ENCODE results near the gene ZNF229.
"Not testable (repeated sequence)": the region's sequence is repeated elsewhere in the genome, so short reads cannot be mapped to it uniquely, and the experiment has no call there.

The ZNF229 gene

DNA sequence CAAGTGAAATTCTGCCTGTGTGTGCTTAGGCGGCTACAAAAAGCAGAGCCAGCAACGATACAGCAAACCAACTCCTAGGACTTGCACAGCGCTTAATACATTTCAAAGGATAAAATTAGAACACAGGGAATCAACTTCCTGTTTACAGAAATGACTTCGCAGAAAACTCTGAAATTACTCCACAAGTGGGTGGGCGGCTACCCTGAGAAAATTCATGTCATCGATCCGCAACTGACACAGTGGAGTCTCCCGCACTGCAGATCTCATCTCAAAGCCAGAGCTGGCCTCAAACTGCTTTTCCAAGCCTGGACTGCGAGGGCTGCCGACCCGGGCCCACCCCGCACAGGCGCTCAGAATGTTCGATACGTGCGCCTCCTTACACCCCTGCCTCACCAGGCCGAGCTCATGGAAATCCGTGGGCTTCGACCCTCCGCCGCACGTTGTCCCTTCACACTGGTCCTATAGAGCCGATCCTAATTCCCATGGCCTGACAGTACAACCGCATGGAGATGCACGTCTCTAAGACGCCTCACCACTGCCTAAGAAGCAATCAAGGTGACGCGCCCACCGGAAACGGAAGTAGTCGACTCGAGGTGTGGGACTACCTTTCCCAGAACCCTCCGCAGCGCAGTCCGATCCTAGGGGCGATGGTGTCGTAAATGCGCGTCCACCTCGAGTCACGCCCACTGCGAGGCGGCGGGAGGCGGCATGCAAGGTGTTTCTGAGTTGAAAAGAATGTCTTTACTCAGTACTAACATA lies at the start of gene ZNF229:
TSS of gene ZNF229 (minus strand) at position 557 of the 759 bp plus-strand sequence. CDS start 5,625 bp downstream, outside the sequence.
- peak; percentile 82 for DNase-seq

DNA sequence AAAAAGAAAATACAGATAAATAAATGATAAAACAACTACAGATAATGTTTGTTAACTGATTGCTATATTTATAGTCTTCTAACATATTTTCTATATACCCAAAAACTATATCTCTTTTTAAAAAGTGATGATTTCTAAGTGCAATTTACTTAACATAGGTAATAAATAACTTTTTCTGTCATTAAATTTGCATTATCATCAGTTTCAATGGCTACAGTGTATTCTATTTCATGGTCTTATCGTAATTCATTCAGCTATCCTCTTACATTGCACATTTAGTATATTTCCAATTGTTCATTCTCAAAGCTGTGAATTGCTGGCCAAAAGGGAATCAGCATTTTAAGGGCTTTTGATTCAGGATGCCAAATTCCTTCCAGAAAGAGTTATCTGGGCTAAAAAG lies 48.4 kb upstream of the ZNF229 start:
- no peak for DNase-seq

DNA sequence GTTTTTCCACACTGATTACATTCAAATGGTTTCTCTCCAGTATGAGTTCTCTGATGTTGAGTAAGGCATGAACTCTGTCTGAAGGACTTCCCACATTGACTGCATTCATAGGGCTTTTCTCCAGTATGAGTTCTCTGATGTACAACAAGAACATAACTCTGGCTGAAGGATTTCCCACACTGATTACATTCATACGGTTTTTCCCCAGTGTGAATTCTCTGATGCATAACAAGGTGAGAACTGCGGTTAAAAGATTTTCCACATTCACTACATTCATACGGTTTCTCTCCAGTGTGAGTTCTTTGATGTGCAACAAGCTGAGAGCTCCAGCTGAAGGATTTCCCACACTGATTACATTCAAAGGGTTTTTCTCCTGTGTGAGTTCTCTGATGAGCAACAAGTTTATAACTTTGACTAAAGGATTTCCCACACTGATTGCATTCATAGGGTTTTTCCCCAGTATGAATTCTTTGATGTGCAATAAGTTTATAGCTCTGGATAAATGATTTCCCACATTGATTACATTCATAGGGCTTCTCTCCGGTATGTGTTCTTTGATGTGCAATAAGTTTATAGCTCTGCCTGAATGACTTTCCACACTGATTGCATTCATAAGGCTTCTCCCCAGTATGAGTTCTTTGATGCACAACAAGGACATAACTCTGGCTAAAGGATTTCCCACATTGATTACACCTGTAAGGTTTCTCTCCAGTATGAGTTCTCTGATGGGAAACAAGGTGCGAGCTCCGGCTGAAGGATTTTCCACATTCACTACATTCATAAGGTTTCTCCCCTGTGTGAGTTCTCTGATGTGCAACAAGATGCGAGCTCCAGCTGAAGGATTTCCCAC lies 28.5 kb upstream of the ZNF229 start:
- no peak for DNase-seq

DNA sequence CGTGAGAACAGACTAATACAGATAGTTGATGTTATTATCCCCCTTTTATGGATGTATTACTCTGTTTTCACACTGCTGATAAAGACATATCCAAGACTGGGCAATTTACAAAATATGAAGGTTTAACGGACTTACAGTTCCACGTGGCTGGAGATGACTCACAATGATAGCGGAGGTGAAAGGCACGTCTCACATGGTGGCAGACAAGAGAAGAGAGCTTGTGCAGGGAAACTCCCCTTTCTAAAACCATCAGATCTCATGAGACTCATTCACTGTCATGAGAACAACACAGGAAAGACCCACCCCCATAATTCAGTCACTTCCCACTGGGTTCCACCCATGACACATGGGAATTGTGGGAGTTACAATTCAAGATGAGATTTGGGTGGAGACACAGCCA lies 20.5 kb upstream of the ZNF229 start:
- DNase-seq: not testable (repeated sequence)

DNA sequence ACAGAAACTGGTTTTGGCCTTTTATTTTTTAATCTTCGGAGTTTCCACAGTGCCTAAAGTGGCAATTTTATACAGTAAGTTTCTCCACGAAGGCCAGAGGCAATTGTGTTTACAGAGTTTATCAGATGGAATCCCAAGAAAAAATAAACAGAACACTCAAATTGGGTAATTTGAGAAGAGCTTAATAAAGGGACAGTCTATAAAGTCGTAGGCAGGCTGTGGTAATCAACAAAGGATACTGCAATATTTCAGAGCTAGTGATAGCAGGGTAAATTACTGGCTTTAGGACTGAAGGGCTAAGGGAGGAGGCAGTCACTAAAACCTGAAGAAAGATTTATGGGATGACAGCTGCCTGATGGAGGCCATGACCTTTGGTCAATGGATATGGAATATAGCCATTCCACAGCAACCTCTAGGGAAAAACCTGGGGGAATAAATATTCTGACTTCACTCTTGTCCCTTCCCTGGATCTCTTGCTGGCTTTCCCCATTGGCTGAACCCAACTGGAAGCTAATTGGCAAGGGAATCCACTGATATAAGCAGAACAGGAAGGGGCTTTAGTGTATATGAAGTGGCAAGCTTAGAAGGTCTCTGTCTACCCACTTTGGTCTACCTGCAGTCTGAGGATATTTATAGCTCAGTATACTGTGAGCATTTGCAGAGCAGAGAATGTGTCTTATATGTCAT lies 14.5 kb upstream of the ZNF229 start:
- DNase-seq: not testable (repeated sequence)

DNA sequence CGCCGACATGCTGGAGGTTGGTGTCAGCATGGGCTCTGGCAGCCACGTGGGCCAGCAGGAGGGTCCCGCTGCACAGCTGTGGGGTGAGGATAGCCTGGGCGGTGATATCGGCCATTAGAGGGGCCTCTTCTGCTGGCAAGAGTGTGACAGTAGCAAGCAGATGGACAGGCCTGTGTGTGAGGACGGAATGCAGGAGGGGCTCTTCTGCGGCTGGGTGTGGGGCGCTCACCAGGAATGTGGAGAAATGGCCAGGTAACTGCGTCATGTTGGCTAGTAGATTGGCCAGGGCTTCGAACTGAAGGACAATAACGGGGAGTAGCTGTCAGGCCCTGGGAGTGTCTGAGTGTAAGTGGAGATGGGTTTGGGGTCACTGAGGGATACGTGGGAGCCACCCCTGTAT lies 7.7 kb upstream of the ZNF229 start:
- not testable (repeated sequence) for DNase-seq

DNA sequence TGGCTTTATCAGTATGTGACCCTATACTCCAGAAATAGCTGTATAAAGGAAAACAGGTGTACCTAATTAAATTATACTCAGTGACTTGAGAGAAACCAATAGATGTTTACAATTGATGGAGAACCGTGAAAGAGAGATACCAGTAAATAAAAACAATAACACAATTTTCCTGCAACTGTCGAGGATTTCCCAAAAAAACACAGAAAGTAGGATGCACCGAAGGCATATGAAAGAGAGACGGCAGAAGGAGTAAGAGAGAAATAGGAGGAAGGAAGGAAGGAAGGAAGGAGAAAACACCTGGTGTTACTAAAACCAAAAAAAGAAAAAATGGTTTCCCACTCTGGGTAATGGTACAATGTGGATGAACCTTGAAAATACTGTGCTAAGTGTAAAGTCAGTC lies 6.8 kb upstream of the ZNF229 start:
- no peak for DNase-seq

DNA sequence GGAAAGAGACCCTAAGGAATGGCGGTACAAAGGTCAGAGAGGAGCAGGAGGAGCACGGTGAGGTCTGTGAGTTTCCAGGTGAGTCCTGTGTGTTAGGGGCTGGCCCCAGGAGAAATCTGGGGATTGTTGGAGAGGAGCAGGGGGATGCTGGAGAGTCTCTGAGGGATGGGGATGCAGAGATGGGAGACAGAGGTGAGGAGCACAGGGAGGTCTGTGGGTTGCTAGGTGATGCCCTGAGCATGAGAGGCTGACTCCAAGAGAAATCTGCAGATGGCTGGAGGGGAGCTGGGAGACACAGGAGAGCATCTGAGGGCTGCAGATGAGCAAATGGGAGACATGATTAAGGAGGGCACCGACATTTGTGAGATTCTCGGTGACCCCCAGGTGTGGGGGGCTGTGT lies 4.1 kb upstream of the ZNF229 start:
- DNase-seq: no peak

DNA sequence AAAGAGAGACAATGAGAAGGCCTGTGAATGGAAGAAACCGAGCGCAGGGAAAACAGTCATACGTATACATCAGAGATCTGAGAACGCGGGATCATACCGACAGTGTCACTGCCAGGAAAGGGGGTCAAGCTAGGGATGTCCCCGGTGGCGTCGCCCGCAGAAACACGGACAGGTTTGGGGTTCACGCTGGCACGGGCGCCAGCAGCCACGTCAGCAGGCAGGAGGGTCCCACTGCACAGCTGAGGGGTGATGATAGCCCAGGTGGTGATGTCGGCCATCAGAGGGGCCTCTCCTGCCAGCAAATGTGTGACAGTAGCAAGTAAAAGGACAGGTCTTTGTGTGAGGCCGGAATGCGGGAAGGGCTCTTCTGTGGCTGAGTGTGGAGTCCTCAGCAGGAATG lies 3.4 kb upstream of the ZNF229 start:
- no peak for DNase-seq

DNA sequence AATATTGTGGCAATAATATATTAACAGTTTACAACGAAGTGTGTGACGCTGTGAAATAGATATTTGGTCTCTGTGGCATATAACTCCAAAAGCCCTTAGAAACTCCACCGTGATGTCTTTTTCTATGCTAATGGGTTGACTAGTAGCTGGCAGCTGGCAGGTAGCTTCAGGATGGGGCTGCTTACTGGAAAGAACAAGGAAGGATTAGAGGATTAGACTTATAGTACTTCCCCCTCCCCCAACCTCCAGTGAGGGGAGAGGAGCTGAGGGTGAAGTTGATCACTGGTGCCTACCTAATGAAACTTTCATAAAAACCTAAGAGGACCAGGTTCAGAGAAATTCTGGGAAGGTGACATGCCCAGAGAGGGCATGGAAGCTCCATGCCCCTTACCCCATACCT lies 9.8 kb downstream of the ZNF229 start:
- no peak for DNase-seq

DNA sequence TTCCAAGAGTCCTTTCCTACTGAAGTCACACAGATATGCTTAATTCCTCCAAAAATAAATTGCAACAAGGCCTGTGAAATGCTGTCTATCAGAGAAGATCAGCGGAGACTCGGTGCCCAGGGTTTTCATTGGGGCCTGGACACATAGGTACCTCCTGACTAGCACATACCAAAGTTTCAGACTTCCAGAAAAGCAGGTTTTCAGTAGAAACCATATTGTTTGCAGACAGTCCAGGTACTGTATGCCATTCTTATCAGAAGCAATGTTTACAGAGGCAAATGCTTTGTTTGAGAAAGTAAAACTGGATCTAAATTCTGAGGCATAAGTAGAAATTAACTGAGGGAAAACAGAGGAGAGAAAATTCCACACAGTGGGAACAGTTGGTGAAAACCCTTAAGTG lies 12.8 kb downstream of the ZNF229 start:
- DNase-seq: no peak

DNA sequence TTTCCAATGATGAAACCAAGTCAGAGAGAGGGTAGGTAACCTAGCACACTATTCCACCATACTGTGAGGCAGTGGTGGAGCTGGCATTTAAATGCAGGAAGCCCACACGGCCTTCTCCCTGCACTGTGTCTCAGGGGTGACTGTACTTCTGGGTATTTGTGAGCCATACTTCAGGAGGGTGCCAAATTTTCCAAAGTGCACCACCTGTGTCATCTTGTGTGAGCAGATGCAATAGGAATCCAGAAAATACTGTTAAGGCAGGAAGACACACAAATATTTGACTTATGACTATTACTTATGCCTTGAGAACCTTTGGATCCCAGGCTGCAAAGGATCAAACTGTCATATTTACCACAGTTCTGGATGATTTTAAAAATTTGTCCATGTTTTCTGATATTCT lies 17.3 kb downstream of the ZNF229 start:
- DNase-seq: no peak

DNA sequence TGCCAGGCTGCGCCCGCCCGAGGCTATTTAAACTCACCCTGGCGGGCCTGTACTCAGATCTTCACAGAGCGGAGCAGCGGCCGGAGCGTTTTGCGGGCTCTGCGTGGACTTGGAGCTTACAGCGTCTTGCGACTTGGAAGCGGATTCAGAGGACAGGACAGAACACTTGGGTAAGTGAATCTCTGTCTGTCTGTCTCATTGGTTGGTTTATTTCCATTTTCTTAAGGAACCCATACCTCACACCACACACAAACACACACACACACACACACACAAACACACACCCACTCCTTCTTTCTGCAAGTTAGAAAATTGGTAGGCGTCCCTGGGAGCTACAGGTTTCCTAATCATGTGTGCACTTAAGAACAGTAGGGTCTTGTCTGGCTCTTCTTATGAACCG lies 32.7 kb downstream of the ZNF229 start:
- not testable (repeated sequence) for DNase-seq

DNA sequence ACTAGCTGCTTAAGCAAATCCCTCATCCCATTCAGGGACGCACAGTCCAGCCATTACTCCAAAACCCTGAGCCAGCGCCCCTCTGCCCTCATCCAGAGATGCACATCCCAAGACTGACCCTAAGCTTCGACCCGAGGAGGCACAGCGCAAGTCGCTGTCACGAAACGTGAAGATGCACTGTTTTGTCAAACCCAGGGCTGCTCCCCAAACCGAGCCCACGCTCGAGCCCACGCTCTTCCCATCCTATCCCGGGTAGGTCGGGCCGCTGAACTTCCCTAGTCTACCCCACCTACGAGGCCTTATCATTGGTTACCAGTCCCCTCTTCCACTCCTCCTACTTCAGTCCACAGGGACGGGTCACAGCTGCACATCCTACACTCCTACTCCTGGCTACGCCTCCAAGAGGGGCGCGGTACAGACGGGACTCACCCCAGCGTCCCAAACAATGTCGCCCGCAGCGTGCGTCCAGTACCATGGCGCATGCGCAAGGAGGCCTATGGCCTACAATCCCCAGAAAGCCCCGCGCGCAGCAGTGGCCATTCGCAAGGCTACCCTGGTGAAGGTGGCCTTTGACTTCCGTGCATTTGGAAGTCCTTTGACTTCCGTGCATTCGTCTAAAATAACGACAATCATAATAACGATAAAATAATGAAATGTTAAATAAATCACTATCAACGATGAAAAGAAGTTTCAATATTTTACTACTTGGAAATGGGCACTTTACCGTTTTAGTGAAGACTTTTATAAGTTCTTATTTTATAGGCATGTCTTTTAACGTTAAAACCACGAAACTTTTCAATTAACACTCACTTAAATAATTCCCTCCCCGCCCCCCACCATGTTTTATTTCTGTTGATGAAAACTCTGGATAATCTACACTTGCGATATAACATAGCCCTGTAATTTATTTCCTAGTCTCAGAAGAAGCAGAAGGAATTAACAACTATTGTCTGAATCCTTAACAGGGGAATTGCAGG lies 46.8 kb downstream of the ZNF229 start, which contains the start of gene ZNF285:
TSS of gene ZNF285 (minus strand) at position 470 of the 977 bp plus-strand sequence. CDS start 4,395 bp downstream, outside the sequence.
- DNase-seq: peak; percentile 85

DNA sequence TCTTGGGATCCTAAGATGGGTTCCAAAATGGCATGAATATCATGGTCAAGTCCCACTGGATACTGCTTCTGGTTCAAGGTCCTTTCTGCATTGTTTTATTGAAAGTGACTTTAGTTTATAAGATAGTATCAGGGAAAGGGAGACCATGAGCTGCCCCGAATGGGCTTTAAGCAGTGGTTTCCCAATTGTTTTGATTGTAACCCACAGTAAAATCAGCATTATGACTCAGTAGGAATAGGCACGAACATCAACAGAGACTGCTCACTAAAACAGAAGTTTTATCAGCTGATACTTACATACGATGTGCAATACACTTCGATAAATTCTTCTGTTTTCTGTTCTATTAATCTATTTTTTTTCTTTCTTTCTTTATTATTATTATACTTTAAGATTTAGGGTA lies 59.0 kb downstream of the ZNF229 start:
- not testable (repeated sequence) for DNase-seq
